SK-N-SH treated with all-trans-retinoic acid at 6 μM for 48 hours (cell line): Measurements from ENCODE around the gene TRIM8.

Source experiments
- CREB5 ChIP-seq: fragments of 250-450 bp; sonication (Bioruptor Pico); IDR thresholded peaks from 2 replicates; pipeline ENCODE4 v1.5.1; 2020; ENCODE audit warnings: low read depth, mild to moderate bottlenecking, moderate library complexity
- CSDC2 ChIP-seq: fragments of 250-450 bp; sonication (Bioruptor Pico); IDR thresholded peaks from 2 replicates; pipeline ENCODE4 v1.5.0; 2020; ENCODE audit warnings: mild to moderate bottlenecking, moderate library complexity
- ISL1 ChIP-seq: fragments of 250-450 bp; sonication (Bioruptor Pico); IDR thresholded peaks from 2 replicates; pipeline ENCODE4 v2.1.2; 2022; ENCODE audit warnings: mild to moderate bottlenecking, moderate library complexity
- TOX ChIP-seq: fragments of 250-450 bp; sonication (Bioruptor Pico); IDR thresholded peaks from 2 replicates; pipeline ENCODE4 v1.8.0; 2021; ENCODE audit warnings: mild to moderate bottlenecking, moderate library complexity, borderline replicate concordance
- ZFP30 ChIP-seq: fragments of 450-650 bp; formaldehyde crosslinking; IDR thresholded peaks from 2 replicates; pipeline ENCODE4 v1.5.0; 2022; ENCODE audit warnings: mild to moderate bottlenecking, moderate library complexity
- ZNF565 ChIP-seq: fragments of 450-650 bp; formaldehyde crosslinking; conservative IDR thresholded peaks from 2 replicates; pipeline ENCODE4 v1.5.0; 2020; ENCODE audit warnings: low read depth, mild to moderate bottlenecking, moderate library complexity
- ZNF8 ChIP-seq: fragments of 450-650 bp; formaldehyde crosslinking; IDR thresholded peaks from 2 replicates; pipeline ENCODE4 v1.5.0; 2020; ENCODE audit warnings: mild to moderate bottlenecking, moderate library complexity

- no peak for TF ChIP-seq ISL1 (CRISPR knock-in tag)
- TF ChIP-seq CSDC2 (CRISPR knock-in tag): no peak
- TF ChIP-seq ZFP30 (CRISPR knock-in tag): no peak
- no peak for TF ChIP-seq CREB5 (CRISPR knock-in tag)
- no peak for TF ChIP-seq TOX
- no peak for TF ChIP-seq ZNF8 (CRISPR knock-in tag)
- no peak for TF ChIP-seq ZNF565
Measured at GRCh38 chr10:102627291-102627735, 17.0 kb upstream of the TRIM8 start.
